Pancreas (tissue), 10 donors: ENCODE results near the gene NSMCE4A. TPM values are rescaled to one million over a fixed set of nuclear protein-coding genes. Genes with fewer than 3 reads are reported as not detected.

Experiments used
- ATAC-seq, 4 donors: fragments of 200-7000 bp; cut with Tn5 transposase; one replicate each; pipeline versions ENCODE4 v1.8.0 to v1.9.1; 2020; ENCODE audit warnings: mild to moderate bottlenecking in 4 of 4, moderate library complexity in 4 of 4
- DNase-seq, 6 donors: peaks; one replicate each; pipeline ENCODE4 v3.0.0-alpha.2; 2020
- FAIRE-seq: peaks from 2 replicates; lab custom pipeline; 2012; peaks lifted over from hg19 to GRCh38; lab: Jason Lieb, UNC
- H3K27ac ChIP-seq, 4 donors: fragments of 200-600 bp; sonication (generic); 1 replicate in 3 of 4; 2 replicates in 1 of 4; pipeline versions ENCODE4 v1.5.0 to v1.8.0; 2020
- H3K27me3 ChIP-seq, 4 donors: fragments of 200-600 bp; one replicate each; pipeline ENCODE4 v1.8.0; 2021
- H3K36me3 ChIP-seq, 3 donors: fragments of 200-600 bp; sonication (generic) in 1 of 3; one replicate each; pipeline versions ENCODE4 v1.5.0 to v1.8.0; 2020 to 2021
- H3K4me1 ChIP-seq, 3 donors: fragments of 200-600 bp; one replicate each; pipeline ENCODE4 v1.8.0; 2021
- H3K4me3 ChIP-seq, 4 donors: fragments of 200-600 bp; sonication (generic) in 2 of 4; one replicate each; pipeline versions ENCODE4 v1.5.0 to v1.8.0; 2020 to 2021
- H3K9me3 ChIP-seq, 4 donors: fragments of 200-600 bp; one replicate each; pipeline ENCODE4 v1.8.0; 2021
- WGBS, 2 donors: extraction: QIAGEN DNeasy Blood & Tissue Kit; methylation state at CpG; one replicate each; pipeline ENCODE4 v1.1.7; 2013; 5-methylcytosine and 5-hydroxymethylcytosine counted together
- intact Hi-C, 3 donors: fragments of 100-400 bp; cut with DNase I; formaldehyde crosslinking; loops; one replicate each; pipeline versions ENCODE4 v1.11.1 to v1.14.2; 2022
- polyA plus RNA-seq, 2 donors: library from polyadenylated mRNA; stranded (reverse); fragments of 200-250 nt; gene quantifications; one replicate each; pipeline ENCODE4 v1.2.3, GENCODE V29; 2013
- total RNA-seq, 6 donors: library from RNA; stranded (reverse); fragmentation: NEBNext Ultra II Directional in 4 of 6; extraction: Animal tissue kit (Norgen Biotek cat#: 25700) in 4 of 6; gene quantifications; one replicate each; pipeline versions ENCODE4 v1.2.1 to v1.2.4, GENCODE V29; 2021 to 2023
- TF ChIP-seq, protein P1 (sequence below), 4 donors: fragments of 200-600 bp; sonication (generic) in 3 of 4; IDR thresholded peaks; one replicate each; pipeline versions ENCODE4 v1.5.0 to v1.8.0; 2021; ENCODE audit warnings: antibody characterized with exemption in 4 of 4
- donor health status: healthy with polysubstance abuse.
- donor health status: DM: no; HTN: no; CAD: no; lungs with moderate emphysema.
- donor health status: DM: no; HTN: no; CAD: no.
- donor health status: control.
- donor health status: control.
- donor health status: Bipolar disorder and iron deficiency.
- donor health status: DM: yes; HTN: yes; CAD: no.
- donor health status: DM: no; HTN: no; CAD: no.
- donor health status: DM: no; HTN: no; CAD: no.
- donor health status: DM: yes; HTN: yes; CAD: no.

NSMCE4A gene
- total and polyA plus RNA-seq, 8 donors, result 15.5 to 87.0 (median 24.5) TPM

DNA sequence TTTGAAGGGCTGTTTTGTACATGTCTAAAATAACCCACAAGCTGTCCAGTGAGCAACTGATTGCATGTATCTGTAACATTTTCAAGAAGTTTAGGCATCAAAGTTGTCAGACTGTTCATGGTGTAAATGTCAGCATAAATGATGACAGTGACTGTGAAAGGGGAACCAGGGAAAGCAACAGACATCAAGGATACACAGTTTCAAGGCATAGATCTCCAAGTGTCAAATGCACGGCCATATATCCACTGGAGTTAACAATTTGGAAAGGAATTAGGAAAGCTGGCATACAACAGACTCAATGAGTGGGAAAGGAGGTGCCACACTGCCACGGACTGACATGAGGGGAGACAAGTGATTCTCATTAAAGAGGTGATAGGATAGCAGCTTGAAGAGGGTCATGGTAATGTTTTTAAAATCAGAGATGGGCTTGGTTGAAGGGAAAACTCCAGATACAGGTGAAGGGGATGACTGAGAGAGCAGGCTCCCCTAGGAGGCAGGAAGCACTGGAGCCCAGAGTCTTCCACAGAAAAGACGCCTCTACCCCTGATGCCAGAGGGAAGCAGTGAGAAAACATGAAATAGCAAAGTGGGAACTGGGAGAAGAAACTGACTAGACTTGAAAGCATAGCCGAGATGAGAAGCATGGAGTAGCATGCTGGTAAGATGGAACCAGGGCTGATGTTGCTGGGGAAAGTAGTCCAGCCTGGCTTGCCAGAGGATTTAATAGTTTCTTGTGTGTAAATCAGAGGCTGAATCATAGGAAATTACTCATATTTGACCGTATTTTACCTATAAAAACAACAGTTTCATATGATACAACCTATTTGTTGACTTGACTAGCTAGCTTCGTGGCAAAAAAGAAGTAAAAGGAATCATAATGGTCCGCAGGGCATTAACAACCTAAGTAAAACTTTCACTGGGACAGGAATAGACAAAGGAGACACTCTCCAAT lies 18.6 kb downstream of the NSMCE4A start:
- no peaks in the 10 kb centered on the region for H3K9me3 ChIP-seq
- H3K27ac ChIP-seq, result no peak overlapping the region
- no peaks in the 10 kb centered on the region for H3K27me3 ChIP-seq
- WGBS, 2 donors, result 88 to 93% methylated on average over 7 of the region's 7 CpGs
- DNase-seq (no peak), ATAC-seq (no peak), FAIRE-seq (no peak)
- TF ChIP-seq, protein P1, sequence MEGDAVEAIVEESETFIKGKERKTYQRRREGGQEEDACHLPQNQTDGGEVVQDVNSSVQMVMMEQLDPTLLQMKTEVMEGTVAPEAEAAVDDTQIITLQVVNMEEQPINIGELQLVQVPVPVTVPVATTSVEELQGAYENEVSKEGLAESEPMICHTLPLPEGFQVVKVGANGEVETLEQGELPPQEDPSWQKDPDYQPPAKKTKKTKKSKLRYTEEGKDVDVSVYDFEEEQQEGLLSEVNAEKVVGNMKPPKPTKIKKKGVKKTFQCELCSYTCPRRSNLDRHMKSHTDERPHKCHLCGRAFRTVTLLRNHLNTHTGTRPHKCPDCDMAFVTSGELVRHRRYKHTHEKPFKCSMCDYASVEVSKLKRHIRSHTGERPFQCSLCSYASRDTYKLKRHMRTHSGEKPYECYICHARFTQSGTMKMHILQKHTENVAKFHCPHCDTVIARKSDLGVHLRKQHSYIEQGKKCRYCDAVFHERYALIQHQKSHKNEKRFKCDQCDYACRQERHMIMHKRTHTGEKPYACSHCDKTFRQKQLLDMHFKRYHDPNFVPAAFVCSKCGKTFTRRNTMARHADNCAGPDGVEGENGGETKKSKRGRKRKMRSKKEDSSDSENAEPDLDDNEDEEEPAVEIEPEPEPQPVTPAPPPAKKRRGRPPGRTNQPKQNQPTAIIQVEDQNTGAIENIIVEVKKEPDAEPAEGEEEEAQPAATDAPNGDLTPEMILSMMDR (IDR thresholded peaks at IDR 0.05), result no peak
- H3K4me3 ChIP-seq, result no peak overlapping the region
- H3K4me1 ChIP-seq, result no peaks in the 10 kb centered on the region
- H3K36me3 ChIP-seq, result peaks cover 2 to 25% (median 4%) of the 10 kb centered on the region in 3 donors
- intact Hi-C loops, result no loop called here

DNA sequence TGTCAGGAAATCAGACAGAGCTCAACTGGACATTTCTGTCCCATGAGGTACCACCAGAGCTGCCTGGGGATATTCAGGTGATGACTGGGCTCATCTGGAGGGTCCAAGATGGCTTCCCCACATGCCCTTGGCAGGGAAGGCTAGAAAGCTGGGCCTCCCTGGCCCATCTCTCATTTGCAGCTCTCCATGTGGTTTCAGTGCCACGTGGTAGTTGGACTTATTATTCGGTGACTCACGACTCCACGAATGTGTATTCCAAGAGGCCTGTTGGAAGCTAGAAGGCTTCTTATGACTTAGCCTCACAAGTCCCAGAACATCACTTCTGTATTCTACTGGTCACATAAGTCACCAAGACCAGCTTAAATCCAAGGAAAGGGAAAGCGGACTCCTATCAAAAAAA lies 22.8 kb downstream of the NSMCE4A start:
- no peak for FAIRE-seq
- WGBS, 2 donors, result 87 to 91% methylated on average over 5 of the region's 5 CpGs

DNA sequence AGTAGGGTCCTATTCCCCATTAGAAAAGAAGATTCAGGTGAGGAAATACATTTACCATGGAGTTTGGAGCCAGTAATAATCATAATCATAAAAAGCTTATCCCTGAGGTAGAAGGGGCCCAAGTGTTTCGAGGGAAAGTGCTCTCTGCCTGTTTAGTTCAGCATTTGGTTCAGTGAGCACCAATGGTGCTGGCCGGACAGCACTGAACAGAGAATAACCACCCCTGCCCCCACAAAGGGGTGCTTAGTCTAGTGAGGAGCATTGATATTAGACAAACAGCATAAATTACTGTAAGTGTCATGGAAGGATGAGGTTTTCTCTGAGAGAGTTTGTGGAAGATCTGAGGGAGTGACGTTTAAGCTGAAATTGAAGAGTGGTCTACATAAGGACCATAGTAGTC lies 25.6 kb downstream of the NSMCE4A start:
- no peaks in the 10 kb centered on the region for H3K36me3 ChIP-seq
- no peak overlapping the region for H3K27ac ChIP-seq
- H3K9me3 ChIP-seq, result no peaks in the 10 kb centered on the region
- TF ChIP-seq, protein P1 (IDR thresholded peaks at IDR 0.05), result no peak
- WGBS, 2 donors, result 85% methylated on average over 3 of the region's 3 CpGs
- ATAC-seq (no peak), FAIRE-seq (no peak), DNase-seq (no peak)
- H3K4me1 ChIP-seq, result no peaks in the 10 kb centered on the region
- no peak overlapping the region for H3K4me3 ChIP-seq
- H3K27me3 ChIP-seq, result no peaks in the 10 kb centered on the region
- intact Hi-C loops, result no loop called here

More for the DNA sequence above, 22.8 kb downstream of the NSMCE4A start:
- no peak overlapping the region for H3K27ac ChIP-seq
- no peak overlapping the region for H3K4me3 ChIP-seq
- no peaks in the 10 kb centered on the region for H3K9me3 ChIP-seq
- TF ChIP-seq, protein P1 (IDR thresholded peaks at IDR 0.05), result no peak
- intact Hi-C loops, result no loop called here
- no peaks in the 10 kb centered on the region for H3K36me3 ChIP-seq
- DNase-seq (no peak), ATAC-seq (no peak)
- no peaks in the 10 kb centered on the region for H3K4me1 ChIP-seq
- no peaks in the 10 kb centered on the region for H3K27me3 ChIP-seq

DNA sequence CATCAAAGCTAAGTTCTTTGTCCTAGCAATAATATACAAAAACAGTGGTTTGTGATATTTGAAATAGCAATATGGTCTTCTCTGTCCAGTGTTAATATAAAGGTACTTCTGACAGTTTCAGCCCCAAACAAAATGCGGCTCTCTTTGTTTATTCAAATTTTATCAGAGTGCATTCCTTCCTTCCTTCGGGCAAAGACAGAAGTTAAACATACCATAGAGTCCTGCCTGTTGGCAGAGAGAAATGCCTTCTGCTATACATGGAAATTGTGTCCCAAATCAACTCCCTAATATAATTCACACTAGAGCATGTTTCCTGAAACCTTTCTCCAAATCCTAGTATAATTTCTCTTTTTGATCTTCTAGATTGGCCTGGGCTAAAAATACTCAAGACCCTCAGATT lies 26.0 kb downstream of the NSMCE4A start:
- intact Hi-C loops, result no loop called here
- H3K27ac ChIP-seq, result no peak overlapping the region
- H3K4me1 ChIP-seq, result no peaks in the 10 kb centered on the region
- no peaks in the 10 kb centered on the region for H3K36me3 ChIP-seq
- no peak for ATAC-seq
- no peaks in the 10 kb centered on the region for H3K9me3 ChIP-seq
- TF ChIP-seq, protein P1 (IDR thresholded peaks at IDR 0.05), result no peak
- 14 to 18% methylated on average over 2 of the region's 2 CpGs for WGBS, 2 donors
- FAIRE-seq, result no peak
- no peak for DNase-seq
- H3K4me3 ChIP-seq, result no peak overlapping the region
- H3K27me3 ChIP-seq, result no peaks in the 10 kb centered on the region
